Astrocyte (in vitro differentiated cells and primary cell): ENCODE data around the gene TMEM44. TPM values are rescaled to one million over a fixed set of nuclear protein-coding genes. Genes with fewer than 3 reads are reported as not detected.

Experiments
- DNase-seq: peaks from one replicate; pipeline ENCODE4 v3.0.0-alpha.2; 2010; ENCODE audit warnings: low read depth
- FAIRE-seq: peaks from 2 replicates; lab custom pipeline; 2011; peaks lifted over from hg19 to GRCh38; lab: Jason Lieb, UNC
- H2AFZ ChIP-seq: 2 replicates; pipeline ENCODE4 v1.6.0; 2012; ENCODE audit warnings: low read depth, low read length, inconsistent platforms
- H3K27ac ChIP-seq: 2 replicates; pipeline ENCODE4 v1.5.1; 2011; ENCODE audit warnings: low read depth, low read length, inconsistent platforms
- H3K27me3 ChIP-seq: 2 replicates; pipeline ENCODE4 v1.6.0; 2011; ENCODE audit warnings: low read length, inconsistent platforms; ENCODE audit not compliant: insufficient read depth
- H3K36me3 ChIP-seq: 2 replicates; pipeline ENCODE4 v1.5.1; 2011; ENCODE audit warnings: low read length, inconsistent platforms; ENCODE audit not compliant: insufficient read depth
- H3K4me1 ChIP-seq: 2 replicates; pipeline ENCODE4 v1.5.1; 2011; ENCODE audit warnings: low read length, inconsistent platforms; ENCODE audit not compliant: insufficient read depth
- H3K4me2 ChIP-seq: 2 replicates; pipeline ENCODE4 v1.6.0; 2012; ENCODE audit warnings: low read length, inconsistent platforms
- H3K4me3 ChIP-seq: 2 replicates; pipeline ENCODE4 v1.5.1; 2011; ENCODE audit warnings: low read depth, mild to moderate bottlenecking, low read length, inconsistent platforms; ENCODE audit not compliant: insufficient read depth
- H3K79me2 ChIP-seq: 2 replicates; pipeline ENCODE4 v1.6.0; 2012; ENCODE audit warnings: mild to moderate bottlenecking, low read length, inconsistent platforms; ENCODE audit not compliant: insufficient read depth
- H3K9ac ChIP-seq: 2 replicates; pipeline ENCODE4 v1.6.0; 2012; ENCODE audit warnings: mild to moderate bottlenecking, low read length, inconsistent platforms
- H3K9me3 ChIP-seq: 2 replicates; pipeline ENCODE4 v1.5.1; 2012; ENCODE audit warnings: low read depth, mild to moderate bottlenecking, low read length, inconsistent platforms; ENCODE audit not compliant: insufficient read depth
- H4K20me1 ChIP-seq: 2 replicates; pipeline ENCODE4 v1.6.0; 2012; ENCODE audit warnings: low read length, inconsistent platforms; ENCODE audit not compliant: insufficient read depth
- H3K27ac Mint-ChIP-seq: one replicate; pipeline ENCODE4 v1.8.0; 2021; ENCODE audit warnings: mild to moderate bottlenecking, mixed read lengths; ENCODE audit not compliant: unreplicated experiment
- H3K27me3 Mint-ChIP-seq: one replicate; pipeline ENCODE4 v1.8.0; 2021; ENCODE audit warnings: low read depth, mixed read lengths; ENCODE audit not compliant: unreplicated experiment
- H3K36me3 Mint-ChIP-seq: one replicate; pipeline ENCODE4 v1.8.0; 2021; ENCODE audit warnings: low read depth, mixed read lengths; ENCODE audit not compliant: unreplicated experiment
- H3K4me1 Mint-ChIP-seq: one replicate; pipeline ENCODE4 v1.8.0; 2021; ENCODE audit warnings: low read depth, mixed read lengths; ENCODE audit not compliant: unreplicated experiment
- H3K4me3 Mint-ChIP-seq: one replicate; pipeline ENCODE4 v1.8.0; 2021; ENCODE audit warnings: mild to moderate bottlenecking, moderate library complexity, mixed read lengths; ENCODE audit not compliant: unreplicated experiment
- H3K9me3 Mint-ChIP-seq: one replicate; pipeline ENCODE4 v1.8.0; 2021; ENCODE audit warnings: mild to moderate bottlenecking, mixed read lengths; ENCODE audit not compliant: unreplicated experiment
- EZH2 ChIP-seq: IDR thresholded peaks from 2 replicates; pipeline ENCODE4 v1.6.1; 2012; ENCODE audit warnings: mild to moderate bottlenecking, low read length, inconsistent platforms; ENCODE audit not compliant: insufficient read depth
- total RNA-seq: library from RNA; stranded (reverse); gene quantifications from 2 replicates; pipeline ENCODE4 v1.2.1, GENCODE V29; 2021
- TF ChIP-seq, protein P1 (sequence below): IDR thresholded peaks from 2 replicates; pipeline ENCODE4 v1.5.1; 2011; ENCODE audit warnings: low read depth, mild to moderate bottlenecking, inconsistent platforms, low read length, moderate library complexity; ENCODE audit not compliant: insufficient read depth

The TMEM44 gene
- total RNA-seq, 1 donor from 2014 or later, result 9.8 TPM

DNA sequence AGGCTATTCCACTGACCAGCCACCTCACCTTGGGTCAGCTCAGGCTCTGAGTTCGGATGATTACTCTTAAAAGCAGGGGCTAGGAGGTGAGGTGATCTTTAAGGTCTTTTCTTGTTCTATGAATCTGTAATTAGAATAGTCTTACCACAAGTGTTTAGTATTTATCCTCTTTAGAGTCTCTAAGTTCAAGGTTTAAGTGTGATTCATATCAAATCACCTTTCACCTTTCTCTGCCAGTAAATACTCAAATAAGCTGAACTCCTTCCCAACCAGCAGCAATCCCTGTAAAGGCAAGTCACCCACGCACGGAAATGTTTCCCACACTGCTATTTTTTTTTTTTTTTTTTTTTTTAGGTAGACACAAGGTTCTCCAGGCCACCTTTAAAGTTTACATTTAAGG lies 14.5 kb upstream of the TMEM44 start:
- Histone ChIP-seq H2AFZ (no peak overlapping the region), H3K4me3 (no peak overlapping the region), H3K4me2 (no peak overlapping the region), H3K27ac (no peak overlapping the region), H3K4me1 (no peaks in the 10 kb centered on the region), H3K9ac (no peak overlapping the region), H3K9me3 (no peaks in the 10 kb centered on the region), H3K27me3 (no peaks in the 10 kb centered on the region), H3K36me3 (peaks cover 60% of the 10 kb centered on the region), H3K79me2 (no peaks in the 10 kb centered on the region), H4K20me1 (no peaks in the 10 kb centered on the region)
- Mint-ChIP-seq H3K27me3 (no peaks in the 10 kb centered on the region), H3K4me1 (no peaks in the 10 kb centered on the region), H3K9me3 (no peaks in the 10 kb centered on the region), H3K4me3 (no peak overlapping the region), H3K27ac (no peak overlapping the region), H3K36me3 (peaks cover 23% of the 10 kb centered on the region)
- DNase-seq (no peak), FAIRE-seq (no peak)
- no peak for TF ChIP-seq EZH2
- TF ChIP-seq, protein P1, sequence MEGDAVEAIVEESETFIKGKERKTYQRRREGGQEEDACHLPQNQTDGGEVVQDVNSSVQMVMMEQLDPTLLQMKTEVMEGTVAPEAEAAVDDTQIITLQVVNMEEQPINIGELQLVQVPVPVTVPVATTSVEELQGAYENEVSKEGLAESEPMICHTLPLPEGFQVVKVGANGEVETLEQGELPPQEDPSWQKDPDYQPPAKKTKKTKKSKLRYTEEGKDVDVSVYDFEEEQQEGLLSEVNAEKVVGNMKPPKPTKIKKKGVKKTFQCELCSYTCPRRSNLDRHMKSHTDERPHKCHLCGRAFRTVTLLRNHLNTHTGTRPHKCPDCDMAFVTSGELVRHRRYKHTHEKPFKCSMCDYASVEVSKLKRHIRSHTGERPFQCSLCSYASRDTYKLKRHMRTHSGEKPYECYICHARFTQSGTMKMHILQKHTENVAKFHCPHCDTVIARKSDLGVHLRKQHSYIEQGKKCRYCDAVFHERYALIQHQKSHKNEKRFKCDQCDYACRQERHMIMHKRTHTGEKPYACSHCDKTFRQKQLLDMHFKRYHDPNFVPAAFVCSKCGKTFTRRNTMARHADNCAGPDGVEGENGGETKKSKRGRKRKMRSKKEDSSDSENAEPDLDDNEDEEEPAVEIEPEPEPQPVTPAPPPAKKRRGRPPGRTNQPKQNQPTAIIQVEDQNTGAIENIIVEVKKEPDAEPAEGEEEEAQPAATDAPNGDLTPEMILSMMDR, result no peak

DNA sequence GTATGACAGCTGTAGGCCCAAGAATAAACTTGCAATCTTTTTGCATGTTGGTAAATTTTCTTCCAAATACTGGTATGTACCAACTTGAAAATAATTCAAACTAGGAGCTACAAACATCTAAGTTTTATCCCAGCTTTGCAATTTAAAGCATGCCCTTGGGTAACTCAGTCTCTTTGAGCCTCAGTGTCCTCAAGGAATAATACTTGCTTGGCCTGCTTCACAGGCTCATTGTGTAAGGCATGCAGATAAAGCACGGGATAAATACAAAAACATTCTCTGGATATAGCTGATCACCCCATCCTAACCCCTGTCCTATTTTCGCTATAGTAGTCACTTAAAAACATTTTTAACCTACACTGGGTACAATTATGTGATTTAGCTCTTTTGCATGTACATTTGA lies 9.6 kb upstream of the TMEM44 start:
- Histone ChIP-seq H3K9ac (no peak overlapping the region), H3K4me3 (no peak overlapping the region), H4K20me1 (no peaks in the 10 kb centered on the region), H3K4me1 (peaks cover 19% of the 10 kb centered on the region), H2AFZ (no peak overlapping the region), H3K27ac (no peak overlapping the region), H3K79me2 (peaks cover 4% of the 10 kb centered on the region), H3K36me3 (peaks cover 33% of the 10 kb centered on the region), H3K9me3 (no peaks in the 10 kb centered on the region), H3K4me2 (no peak overlapping the region), H3K27me3 (no peaks in the 10 kb centered on the region)
- Mint-ChIP-seq H3K4me3 (no peak overlapping the region), H3K27ac (no peak overlapping the region), H3K27me3 (no peaks in the 10 kb centered on the region), H3K36me3 (peaks cover 25% of the 10 kb centered on the region), H3K4me1 (peaks cover 5% of the 10 kb centered on the region), H3K9me3 (no peaks in the 10 kb centered on the region)
- TF ChIP-seq, protein P1, result no peak
- no peak for TF ChIP-seq EZH2
- DNase-seq (no peak), FAIRE-seq (no peak)

DNA sequence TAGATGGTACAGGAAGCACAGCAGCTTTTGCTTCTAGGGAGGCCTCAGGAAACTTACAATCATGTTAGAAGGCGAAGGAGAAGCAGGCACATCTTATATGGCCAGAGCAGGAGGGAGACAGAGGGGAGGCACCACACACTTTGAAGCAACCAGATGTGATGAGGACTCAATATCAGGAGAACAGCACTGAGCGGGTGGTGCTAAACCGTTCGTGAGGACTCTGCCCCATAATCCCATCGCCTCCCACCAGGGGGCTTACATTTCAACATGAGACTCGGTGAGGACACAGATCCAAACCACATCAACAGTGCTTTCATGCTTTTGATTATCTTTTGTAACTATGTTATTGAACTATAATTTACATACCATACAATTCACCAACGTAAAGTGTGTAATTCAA lies 7.6 kb upstream of the TMEM44 start:
- H2AFZ ChIP-seq, result no peak overlapping the region
- no peak overlapping the region for H3K4me3 Mint-ChIP-seq
- peak overlapping the region; percentile 44 for H3K27ac ChIP-seq
- H3K36me3 ChIP-seq, result peaks cover 24% of the 10 kb centered on the region
- H3K27ac Mint-ChIP-seq, result no peak overlapping the region
- no peaks in the 10 kb centered on the region for H3K9me3 Mint-ChIP-seq
- TF ChIP-seq, protein P1, result peak; percentile 43
- TF ChIP-seq EZH2, result no peak
- H3K36me3 Mint-ChIP-seq, result peaks cover 22% of the 10 kb centered on the region
- H4K20me1 ChIP-seq, result no peaks in the 10 kb centered on the region
- DNase-seq (peak; percentile 42), FAIRE-seq (peak; percentile 9)
- H3K9me3 ChIP-seq, result no peaks in the 10 kb centered on the region
- peaks cover 4% of the 10 kb centered on the region for H3K79me2 ChIP-seq
- peak overlapping the region; percentile 70 for H3K4me2 ChIP-seq
- H3K4me3 ChIP-seq, result no peak overlapping the region
- H3K27me3 Mint-ChIP-seq, result no peaks in the 10 kb centered on the region
- H3K4me1 Mint-ChIP-seq, result peaks cover 5% of the 10 kb centered on the region
- no peak overlapping the region for H3K9ac ChIP-seq
- no peaks in the 10 kb centered on the region for H3K27me3 ChIP-seq
- peaks cover 23% of the 10 kb centered on the region for H3K4me1 ChIP-seq
